HepG2 (cell line): ENCODE results near the gene PGAP3. TPM values are rescaled to one million over a fixed set of nuclear protein-coding genes. Genes with fewer than 3 reads are reported as not detected.

ENCODE experiments used
- BORCS8-MEF2B ChIP-seq: sonication (generic); formaldehyde crosslinking; IDR thresholded peaks from 2 replicates; pipeline ENCODE4 v1.8.0; 2022; ENCODE audit warnings: mild to moderate bottlenecking, missing genetic modification reagents
- MYC ChIP-seq: sonication (generic); formaldehyde crosslinking; IDR thresholded peaks from 2 replicates; pipeline ENCODE4 v1.9.0; 2021; ENCODE audit warnings: missing genetic modification reagents, borderline replicate concordance
- NR2C2 ChIP-seq: sonication (generic); formaldehyde crosslinking; IDR thresholded peaks from 2 replicates; pipeline ENCODE4 v1.4.0; 2020; ENCODE audit warnings: missing genetic modification reagents, mild to moderate bottlenecking, moderate library complexity, borderline replicate concordance
- PHB2 ChIP-seq: fragments of 450-650 bp; IDR thresholded peaks from 2 replicates; pipeline ENCODE4 v1.6.1; 2018; ENCODE audit not compliant: partially characterized antibody
- RBM39 ChIP-seq: fragments of 200-400 bp; formaldehyde crosslinking; IDR thresholded peaks from one replicate; pipeline ENCODE4 v1.6.1; 2018; ENCODE audit warnings: antibody characterized with exemption, mild to moderate bottlenecking, low read depth, low read length; ENCODE audit not compliant: poor library complexity, severe bottlenecking
- RELA ChIP-seq: sonication (generic); formaldehyde crosslinking; IDR thresholded peaks from 2 replicates; pipeline ENCODE4 v1.4.0; 2020; ENCODE audit warnings: missing genetic modification reagents
- ZFY ChIP-seq: sonication (generic); formaldehyde crosslinking; IDR thresholded peaks from 2 replicates; pipeline ENCODE4 v1.4.0; 2020; ENCODE audit warnings: missing genetic modification reagents
- ZHX1 ChIP-seq: sonication (generic); formaldehyde crosslinking; IDR thresholded peaks from 2 replicates; pipeline ENCODE4 v1.8.1; 2022; ENCODE audit warnings: low read depth, mild to moderate bottlenecking, missing genetic modification reagents
- ZNF318 ChIP-seq: sonication (generic); formaldehyde crosslinking; IDR thresholded peaks from 2 replicates; pipeline ENCODE4 v1.4.0; 2020; ENCODE audit warnings: mild to moderate bottlenecking, missing genetic modification reagents
- polyA plus RNA-seq, 8 experiments: library from polyadenylated mRNA; depleted of rRNA in 3 of 8; stranded (reverse) in 7 of 8; unstranded in 1 of 8; fragments of >200 nt; fragmentation: Illumina TruSeq in 4 of 8; extraction: Trizol in 4 of 8; gene quantifications; 2 replicates each; pipeline versions ENCODE4 v1.2.1 to v1.2.3, GENCODE V29; 2011 to 2016; ENCODE audit warnings: low read depth in 4 of 8, missing spikeins in 1 of 8, mixed read lengths in 1 of 8; ENCODE audit not compliant: insufficient read depth in 1 of 8
- total RNA-seq, 5 experiments: library from RNA; depleted of rRNA; stranded (reverse); fragments of >200 nt; fragmentation: Illumina TruSeq; extraction: Trizol; gene quantifications; 2 replicates each; pipeline ENCODE4 v1.2.3, GENCODE V29; 2016; ENCODE audit warnings: low read depth in 1 of 5
- TF ChIP-seq, protein P1 (sequence below): sonication (generic); formaldehyde crosslinking; IDR thresholded peaks from 2 replicates; pipeline ENCODE4 v1.4.0; 2020; ENCODE audit warnings: mild to moderate bottlenecking, low read depth, missing genetic modification reagents
- TF ChIP-seq, protein P2 (sequence below): sonication (generic); formaldehyde crosslinking; IDR thresholded peaks from 2 replicates; pipeline ENCODE4 v1.8.0; 2023; ENCODE audit warnings: mild to moderate bottlenecking, missing genetic modification reagents

PGAP3 gene
- total and polyA plus RNA-seq, 2 of the 13 experiments (the other 11 are each of a cell fraction or from before 2014, with no cell fraction given) = 11.9 to 14.6 TPM

- TF ChIP-seq ZNF318 (CRISPR knock-in tag) = 0 out of 2 replicates have a peak, but pooled peaks have one; percentile 40
- TF ChIP-seq, protein P1, sequence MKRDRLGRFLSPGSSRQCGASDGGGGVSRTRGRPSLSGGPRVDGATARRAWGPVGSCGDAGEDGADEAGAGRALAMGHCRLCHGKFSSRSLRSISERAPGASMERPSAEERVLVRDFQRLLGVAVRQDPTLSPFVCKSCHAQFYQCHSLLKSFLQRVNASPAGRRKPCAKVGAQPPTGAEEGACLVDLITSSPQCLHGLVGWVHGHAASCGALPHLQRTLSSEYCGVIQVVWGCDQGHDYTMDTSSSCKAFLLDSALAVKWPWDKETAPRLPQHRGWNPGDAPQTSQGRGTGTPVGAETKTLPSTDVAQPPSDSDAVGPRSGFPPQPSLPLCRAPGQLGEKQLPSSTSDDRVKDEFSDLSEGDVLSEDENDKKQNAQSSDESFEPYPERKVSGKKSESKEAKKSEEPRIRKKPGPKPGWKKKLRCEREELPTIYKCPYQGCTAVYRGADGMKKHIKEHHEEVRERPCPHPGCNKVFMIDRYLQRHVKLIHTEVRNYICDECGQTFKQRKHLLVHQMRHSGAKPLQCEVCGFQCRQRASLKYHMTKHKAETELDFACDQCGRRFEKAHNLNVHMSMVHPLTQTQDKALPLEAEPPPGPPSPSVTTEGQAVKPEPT (CRISPR knock-in tag) = no peak; the same call in 1 of the 2 replicates
- no peak for TF ChIP-seq PHB2
- peak; percentile 88 for TF ChIP-seq BORCS8-MEF2B (CRISPR knock-in tag)
- TF ChIP-seq RBM39 = peak; percentile 92
- peak; percentile 90 for TF ChIP-seq MYC (CRISPR knock-in tag)
- peak; percentile 26; the same call in 1 of the 2 replicates for TF ChIP-seq ZHX1 (CRISPR knock-in tag)
- peak; percentile 80 for TF ChIP-seq ZFY (CRISPR knock-in tag)
- TF ChIP-seq NR2C2 (CRISPR knock-in tag) = peak; percentile 86
- peak; percentile 95; the same call in 1 of the 2 replicates for TF ChIP-seq RELA (CRISPR knock-in tag)
- TF ChIP-seq, protein P2, sequence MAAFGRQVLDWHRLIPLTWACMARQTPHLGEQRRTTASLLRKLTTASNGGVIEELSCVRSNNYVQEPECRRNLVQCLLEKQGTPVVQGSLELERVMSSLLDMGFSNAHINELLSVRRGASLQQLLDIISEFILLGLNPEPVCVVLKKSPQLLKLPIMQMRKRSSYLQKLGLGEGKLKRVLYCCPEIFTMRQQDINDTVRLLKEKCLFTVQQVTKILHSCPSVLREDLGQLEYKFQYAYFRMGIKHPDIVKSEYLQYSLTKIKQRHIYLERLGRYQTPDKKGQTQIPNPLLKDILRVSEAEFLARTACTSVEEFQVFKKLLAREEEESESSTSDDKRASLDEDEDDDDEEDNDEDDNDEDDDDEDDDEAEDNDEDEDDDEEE (CRISPR knock-in tag) = no peak; the same call in 1 of the 2 replicates
These were observed 42.5 kb upstream of the PGAP3 start, which contains the start of gene MIEN1 (continued) for GRCh38 chr17:39730095-39730921.
